Measurements from ENCODE around the gene SSR3.

- no peak for TF ChIP-seq YY1 (tag by site-specific recombination; IDR thresholded peaks at IDR 0.05)
- TF ChIP-seq, protein P1, sequence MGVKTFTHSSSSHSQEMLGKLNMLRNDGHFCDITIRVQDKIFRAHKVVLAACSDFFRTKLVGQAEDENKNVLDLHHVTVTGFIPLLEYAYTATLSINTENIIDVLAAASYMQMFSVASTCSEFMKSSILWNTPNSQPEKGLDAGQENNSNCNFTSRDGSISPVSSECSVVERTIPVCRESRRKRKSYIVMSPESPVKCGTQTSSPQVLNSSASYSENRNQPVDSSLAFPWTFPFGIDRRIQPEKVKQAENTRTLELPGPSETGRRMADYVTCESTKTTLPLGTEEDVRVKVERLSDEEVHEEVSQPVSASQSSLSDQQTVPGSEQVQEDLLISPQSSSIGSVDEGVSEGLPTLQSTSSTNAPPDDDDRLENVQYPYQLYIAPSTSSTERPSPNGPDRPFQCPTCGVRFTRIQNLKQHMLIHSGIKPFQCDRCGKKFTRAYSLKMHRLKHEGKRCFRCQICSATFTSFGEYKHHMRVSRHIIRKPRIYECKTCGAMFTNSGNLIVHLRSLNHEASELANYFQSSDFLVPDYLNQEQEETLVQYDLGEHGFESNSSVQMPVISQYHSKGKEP (tag by site-specific recombination; IDR thresholded peaks at IDR 0.05), result no peak
- TF ChIP-seq HOXC10 (CRISPR knock-in tag; IDR thresholded peaks at IDR 0.05), result no peak
- TF ChIP-seq, protein P2, sequence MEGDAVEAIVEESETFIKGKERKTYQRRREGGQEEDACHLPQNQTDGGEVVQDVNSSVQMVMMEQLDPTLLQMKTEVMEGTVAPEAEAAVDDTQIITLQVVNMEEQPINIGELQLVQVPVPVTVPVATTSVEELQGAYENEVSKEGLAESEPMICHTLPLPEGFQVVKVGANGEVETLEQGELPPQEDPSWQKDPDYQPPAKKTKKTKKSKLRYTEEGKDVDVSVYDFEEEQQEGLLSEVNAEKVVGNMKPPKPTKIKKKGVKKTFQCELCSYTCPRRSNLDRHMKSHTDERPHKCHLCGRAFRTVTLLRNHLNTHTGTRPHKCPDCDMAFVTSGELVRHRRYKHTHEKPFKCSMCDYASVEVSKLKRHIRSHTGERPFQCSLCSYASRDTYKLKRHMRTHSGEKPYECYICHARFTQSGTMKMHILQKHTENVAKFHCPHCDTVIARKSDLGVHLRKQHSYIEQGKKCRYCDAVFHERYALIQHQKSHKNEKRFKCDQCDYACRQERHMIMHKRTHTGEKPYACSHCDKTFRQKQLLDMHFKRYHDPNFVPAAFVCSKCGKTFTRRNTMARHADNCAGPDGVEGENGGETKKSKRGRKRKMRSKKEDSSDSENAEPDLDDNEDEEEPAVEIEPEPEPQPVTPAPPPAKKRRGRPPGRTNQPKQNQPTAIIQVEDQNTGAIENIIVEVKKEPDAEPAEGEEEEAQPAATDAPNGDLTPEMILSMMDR (tag by site-specific recombination; IDR thresholded peaks at IDR 0.05), result no peak
- TF ChIP-seq, protein P3, sequence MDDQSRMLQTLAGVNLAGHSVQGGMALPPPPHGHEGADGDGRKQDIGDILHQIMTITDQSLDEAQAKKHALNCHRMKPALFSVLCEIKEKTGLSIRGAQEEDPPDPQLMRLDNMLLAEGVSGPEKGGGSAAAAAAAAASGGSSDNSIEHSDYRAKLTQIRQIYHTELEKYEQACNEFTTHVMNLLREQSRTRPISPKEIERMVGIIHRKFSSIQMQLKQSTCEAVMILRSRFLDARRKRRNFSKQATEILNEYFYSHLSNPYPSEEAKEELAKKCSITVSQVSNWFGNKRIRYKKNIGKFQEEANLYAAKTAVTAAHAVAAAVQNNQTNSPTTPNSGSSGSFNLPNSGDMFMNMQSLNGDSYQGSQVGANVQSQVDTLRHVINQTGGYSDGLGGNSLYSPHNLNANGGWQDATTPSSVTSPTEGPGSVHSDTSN (CRISPR knock-in tag; IDR thresholded peaks at IDR 0.05), result no peak
- TF ChIP-seq ZNF202 (tag by site-specific recombination; IDR thresholded peaks at IDR 0.05; ENCODE audit: borderline replicate concordance), result no peak
- no peak for TF ChIP-seq ZNF558 (tag by site-specific recombination; IDR thresholded peaks at IDR 0.05)
Observed at GRCh38 chr3:156527060-156527459, 27.9 kb downstream of the SSR3 start.
